Psoas muscle (tissue), 8 donors: ENCODE data around the gene CDKN2B-AS1. TPM values are rescaled to one million over a fixed set of nuclear protein-coding genes. Genes with fewer than 3 reads are reported as not detected.
A peak's percentile ranks its signal among the peaks of the same experiment; 100 is the strongest.

Experiments
- ATAC-seq, 4 donors: fragments of 200-7000 bp; cut with Tn5 transposase; one replicate each; pipeline ENCODE4 v1.9.1; 2020; ENCODE audit warnings: moderate library complexity in 3 of 4, mild to moderate bottlenecking in 2 of 4
- DNase-seq, 2 donors: peaks; one replicate each; pipeline ENCODE4 v3.0.0-alpha.2; 2020
- H3K27ac ChIP-seq: fragments of 200-600 bp; one replicate; pipeline ENCODE4 v1.8.0; 2022
- H3K27me3 ChIP-seq, 3 donors: fragments of 200-600 bp in 1 of 3; one replicate each; pipeline versions ENCODE4 v1.6.1 to v1.8.0; 2013 to 2022; ENCODE audit warnings: low read length in 2 of 3, mild to moderate bottlenecking in 2 of 3, moderate library complexity in 1 of 3; ENCODE audit not compliant: insufficient read depth in 3 of 3
- H3K36me3 ChIP-seq, 2 donors: fragments of 200-600 bp in 1 of 2; one replicate each; pipeline versions ENCODE4 v1.6.1 to v1.8.0; 2013 to 2022; ENCODE audit warnings: low read depth in 1 of 2, mild to moderate bottlenecking in 1 of 2, moderate library complexity in 1 of 2; ENCODE audit not compliant: insufficient read depth in 1 of 2
- H3K4me1 ChIP-seq: fragments of 200-600 bp; one replicate; pipeline ENCODE4 v1.8.0; 2022
- H3K4me3 ChIP-seq: fragments of 200-600 bp; one replicate; pipeline ENCODE4 v1.8.0; 2022; ENCODE audit warnings: mild to moderate bottlenecking
- H3K9me3 ChIP-seq: fragments of 200-600 bp; one replicate; pipeline ENCODE4 v1.8.0; 2022
- WGBS, 3 donors: extraction: QIAGEN DNeasy Blood & Tissue Kit; methylation state at CpG; one replicate each; pipeline versions ENCODE4 v1.1.6 to v1.1.7; 2013; 5-methylcytosine and 5-hydroxymethylcytosine counted together
- intact Hi-C, 2 donors: fragments of 100-400 bp; cut with DNase I; formaldehyde crosslinking; loops; one replicate each; pipeline versions ENCODE4 v1.11.0 to v1.14.2; 2022
- polyA plus RNA-seq, 3 donors: library from polyadenylated mRNA; stranded (reverse); fragments of 200-250 nt; gene quantifications; one replicate each; pipeline ENCODE4 v1.2.3, GENCODE V29; 2013
- total RNA-seq, 4 donors: library from RNA; stranded (reverse); fragmentation: NEBNext Ultra II Directional in 2 of 4; extraction: Animal tissue kit (Norgen Biotek cat#: 25700) in 2 of 4; gene quantifications; one replicate each; pipeline versions ENCODE4 v1.2.1 to v1.2.4, GENCODE V29; 2021 to 2023
- TF ChIP-seq, protein P1 (sequence below): fragments of 200-600 bp; IDR thresholded peaks from one replicate; pipeline ENCODE4 v1.8.0; 2022; ENCODE audit warnings: antibody characterized with exemption
- donor health status: healthy with polysubstance abuse.
- donor health status: DM: no; HTN: no; CAD: no; lungs with moderate emphysema.
- donor health status: Bipolar disorder and iron deficiency.
- donor health status: healthy.
- donor health status: DM: yes; HTN: yes; CAD: no.
- donor health status: DM: no; HTN: no; CAD: no.
- donor health status: DM: no; HTN: no; CAD: no.
- donor health status: DM: yes; HTN: yes; CAD: no.

CDKN2B-AS1 gene
- total and polyA plus RNA-seq, 7 donors = 0.40 TPM; not detected in 6

DNA sequence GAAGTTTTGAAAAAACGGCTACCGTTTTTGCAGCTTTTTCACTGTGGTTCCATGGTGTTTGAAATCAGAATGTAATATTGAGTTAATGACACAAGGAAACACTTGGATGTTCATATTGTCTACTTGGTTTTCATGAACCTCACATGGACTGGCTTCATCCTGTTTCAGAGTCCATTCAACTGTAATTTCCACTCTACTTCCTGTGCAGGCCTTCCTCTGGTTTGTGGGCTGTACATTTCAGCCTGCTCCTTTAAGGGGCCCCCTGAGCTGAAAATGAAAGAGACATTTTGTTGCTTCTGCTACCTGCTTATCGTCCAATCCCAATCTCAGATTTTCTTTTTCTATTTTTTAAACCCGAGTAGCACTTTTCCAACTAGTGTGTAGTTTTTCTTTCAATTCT, 56.3 kb downstream of the CDKN2B-AS1 start:
- no peak for ATAC-seq

DNA sequence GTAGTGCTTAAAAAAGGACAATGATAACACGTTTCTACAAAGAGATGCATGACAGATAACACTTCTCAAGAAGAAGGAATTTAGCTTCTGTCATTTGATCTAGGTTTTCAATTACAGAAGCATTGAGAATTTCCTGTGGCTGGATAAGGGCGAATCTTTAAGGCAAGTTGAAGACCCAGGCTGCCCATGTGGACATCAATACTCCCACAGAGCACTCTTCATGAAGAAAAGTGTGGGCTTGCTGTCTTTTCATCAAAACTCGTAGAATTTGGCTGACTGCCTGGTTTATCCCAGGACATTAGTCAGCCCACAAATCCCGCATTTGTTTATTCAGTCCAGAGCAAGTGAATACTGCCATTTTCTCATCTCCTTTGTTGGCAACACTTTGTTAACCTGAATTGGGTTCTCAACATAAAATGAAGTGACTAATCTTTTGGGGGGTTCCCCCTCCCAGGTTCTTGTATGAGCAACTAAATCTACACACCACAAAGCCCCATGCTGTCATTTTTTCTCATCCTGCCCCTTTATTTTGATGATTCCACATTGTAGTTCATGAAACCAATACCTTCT, 57.9 kb downstream of the CDKN2B-AS1 start:
- Histone ChIP-seq H3K27ac (no peak overlapping the region), H3K27me3 (no peaks in the 10 kb centered on the region), H3K4me1 (peaks cover 11% of the 10 kb centered on the region), H3K9me3 (no peaks in the 10 kb centered on the region), H3K4me3 (no peak overlapping the region), H3K36me3 (no peaks in the 10 kb centered on the region)
- intact Hi-C loops = loop anchor here in 1 of 2 donors (5.0 kb wide), 1 partner anchor 245 kb away; no protein-coding TSS in a partner anchor
- TF ChIP-seq, protein P1, sequence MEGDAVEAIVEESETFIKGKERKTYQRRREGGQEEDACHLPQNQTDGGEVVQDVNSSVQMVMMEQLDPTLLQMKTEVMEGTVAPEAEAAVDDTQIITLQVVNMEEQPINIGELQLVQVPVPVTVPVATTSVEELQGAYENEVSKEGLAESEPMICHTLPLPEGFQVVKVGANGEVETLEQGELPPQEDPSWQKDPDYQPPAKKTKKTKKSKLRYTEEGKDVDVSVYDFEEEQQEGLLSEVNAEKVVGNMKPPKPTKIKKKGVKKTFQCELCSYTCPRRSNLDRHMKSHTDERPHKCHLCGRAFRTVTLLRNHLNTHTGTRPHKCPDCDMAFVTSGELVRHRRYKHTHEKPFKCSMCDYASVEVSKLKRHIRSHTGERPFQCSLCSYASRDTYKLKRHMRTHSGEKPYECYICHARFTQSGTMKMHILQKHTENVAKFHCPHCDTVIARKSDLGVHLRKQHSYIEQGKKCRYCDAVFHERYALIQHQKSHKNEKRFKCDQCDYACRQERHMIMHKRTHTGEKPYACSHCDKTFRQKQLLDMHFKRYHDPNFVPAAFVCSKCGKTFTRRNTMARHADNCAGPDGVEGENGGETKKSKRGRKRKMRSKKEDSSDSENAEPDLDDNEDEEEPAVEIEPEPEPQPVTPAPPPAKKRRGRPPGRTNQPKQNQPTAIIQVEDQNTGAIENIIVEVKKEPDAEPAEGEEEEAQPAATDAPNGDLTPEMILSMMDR = no peak
- WGBS, 3 donors = 33 to 36% (median 35%) methylated on average over 4 of the region's 4 CpGs
- ATAC-seq = peak in 2 of 4 donors; percentile 20 to 23
- DNase-seq = no peak

More for the DNA sequence above, 56.3 kb downstream of the CDKN2B-AS1 start:
- Histone ChIP-seq H3K36me3 (no peaks in the 10 kb centered on the region), H3K9me3 (no peaks in the 10 kb centered on the region), H3K27ac (no peak overlapping the region), H3K4me1 (peaks cover 11% of the 10 kb centered on the region), H3K27me3 (no peaks in the 10 kb centered on the region), H3K4me3 (no peak overlapping the region)
- intact Hi-C loops = loop anchor here in 1 of 2 donors (5.0 kb wide), 1 partner anchor 244 kb away; no protein-coding TSS in a partner anchor
- 66 to 73% (median 66%) methylated on average over 4 of the region's 4 CpGs for WGBS, 3 donors
- TF ChIP-seq, protein P1 = no peak
- no peak for DNase-seq

DNA sequence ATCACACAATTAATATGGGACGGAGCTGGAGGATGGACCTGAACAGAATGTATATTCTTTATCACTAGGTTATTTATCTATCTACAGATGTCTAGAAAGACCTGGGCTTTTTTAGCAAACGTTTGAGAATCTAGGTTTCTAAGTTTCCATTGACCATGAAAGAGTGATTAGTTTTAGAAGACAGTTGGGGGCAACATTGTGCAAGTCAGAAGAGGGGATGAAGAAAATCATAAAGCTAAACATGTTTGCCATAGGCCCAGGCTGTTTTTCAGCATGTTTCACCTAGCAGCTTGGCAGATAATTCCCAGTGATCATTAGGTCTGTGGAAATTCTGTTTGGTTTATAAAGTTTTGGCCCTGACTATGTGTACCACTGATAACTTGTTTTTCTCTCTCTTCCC, 58.6 kb downstream of the CDKN2B-AS1 start:
- Histone ChIP-seq H3K36me3 (no peaks in the 10 kb centered on the region), H3K9me3 (no peaks in the 10 kb centered on the region), H3K4me1 (peaks cover 11% of the 10 kb centered on the region), H3K27ac (no peak overlapping the region), H3K4me3 (no peak overlapping the region), H3K27me3 (no peaks in the 10 kb centered on the region)
- ATAC-seq = no peak
- 60 to 66% (median 65%) methylated on average over 2 of the region's 2 CpGs for WGBS, 3 donors
- intact Hi-C loops = loop anchor here in 1 of 2 donors (5.0 kb wide), 1 partner anchor 246 kb away; no protein-coding TSS in a partner anchor
- DNase-seq = no peak
- TF ChIP-seq, protein P1 = no peak

DNA sequence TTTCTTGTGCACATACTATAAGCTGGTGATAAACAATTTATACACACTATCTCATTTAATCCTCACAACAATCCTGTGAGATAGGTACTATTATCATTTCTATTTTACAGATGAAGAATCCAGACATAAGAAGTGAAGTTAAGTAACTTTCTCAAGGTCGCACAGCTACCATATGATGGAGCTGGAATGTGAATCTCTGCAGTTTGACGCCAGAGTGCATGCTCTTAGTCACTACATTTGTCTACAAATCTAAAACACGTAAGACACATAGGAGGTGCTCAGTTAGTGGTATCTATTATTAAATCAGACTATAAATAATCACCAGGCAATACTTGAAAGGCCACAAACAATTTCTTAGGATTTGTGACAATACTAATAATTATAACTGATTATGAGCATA, 59.5 kb downstream of the CDKN2B-AS1 start:
- TF ChIP-seq, protein P1 = no peak
- H3K4me1 ChIP-seq = peaks cover 11% of the 10 kb centered on the region
- H3K27me3 ChIP-seq = no peaks in the 10 kb centered on the region
- 93% methylated on average over 3 of the region's 3 CpGs for WGBS, 3 donors
- H3K27ac ChIP-seq = no peak overlapping the region
- H3K9me3 ChIP-seq = no peaks in the 10 kb centered on the region
- intact Hi-C loops = loop anchor here in 1 of 2 donors (5.0 kb wide), 1 partner anchor 247 kb away; no protein-coding TSS in a partner anchor
- DNase-seq (no peak), ATAC-seq (no peak)
- H3K4me3 ChIP-seq = no peak overlapping the region
- H3K36me3 ChIP-seq = no peaks in the 10 kb centered on the region

DNA sequence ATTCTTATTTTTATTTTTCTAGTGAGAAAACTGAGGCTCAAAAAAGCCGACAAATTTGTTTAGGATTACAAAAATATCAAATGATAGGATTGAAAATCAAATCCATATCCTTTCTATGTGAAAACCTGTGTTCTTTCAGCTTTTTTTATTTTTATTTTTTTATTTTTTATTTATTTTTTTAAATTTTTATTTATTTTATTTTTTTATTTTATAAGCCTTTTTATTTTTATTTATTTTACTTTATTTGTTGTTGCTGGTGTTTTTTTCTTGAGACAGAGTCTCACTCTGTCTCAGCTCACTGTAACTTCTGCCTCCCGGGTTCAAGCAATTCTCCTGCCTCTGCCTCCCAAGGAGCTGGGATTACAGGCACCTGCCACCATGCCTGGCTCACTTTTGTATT, 59.9 kb downstream of the CDKN2B-AS1 start:
- DNase-seq = no peak
- WGBS, 3 donors = 81 to 91% (median 91%) methylated on average over 2 of the region's 2 CpGs
- Histone ChIP-seq H3K27me3 (no peaks in the 10 kb centered on the region), H3K9me3 (no peaks in the 10 kb centered on the region), H3K4me1 (peaks cover 11% of the 10 kb centered on the region), H3K4me3 (no peak overlapping the region), H3K36me3 (no peaks in the 10 kb centered on the region), H3K27ac (no peak overlapping the region)
- no peak for ATAC-seq
- TF ChIP-seq, protein P1 = no peak
- intact Hi-C loops = loop anchor here in 1 of 2 donors (5.0 kb wide), 1 partner anchor 247 kb away; no protein-coding TSS in a partner anchor
